Smooth muscle cell (in vitro differentiated cells): ENCODE results near the gene VASH2. TPM values are rescaled to one million over a fixed set of nuclear protein-coding genes. Genes with fewer than 3 reads are reported as not detected.

ENCODE experiments used
- DNase-seq: peaks from one replicate; lab custom pipeline; 2025; ENCODE audit not compliant: unreplicated experiment; lab: John Stamatoyannopoulos, UW
- H2AFZ ChIP-seq: fragments of 200-600 bp; sonication (generic); 2 replicates; pipeline ENCODE4 v1.6.0; 2016; ENCODE audit warnings: antibody characterized with exemption, low read depth, mild to moderate bottlenecking
- H3F3A ChIP-seq: fragments of 200-600 bp; sonication (generic); 2 replicates; pipeline ENCODE4 v1.6.0; 2017; ENCODE audit warnings: antibody characterized with exemption, low read depth
- H3K27ac ChIP-seq: fragments of 200-600 bp; sonication (generic); 2 replicates; pipeline ENCODE4 v1.5.1; 2016; ENCODE audit warnings: low read depth, mild to moderate bottlenecking
- H3K27me3 ChIP-seq: fragments of 200-600 bp; sonication (generic); 2 replicates; pipeline ENCODE4 v1.6.1; 2016; ENCODE audit warnings: low read depth, mild to moderate bottlenecking
- H3K36me3 ChIP-seq: fragments of 200-600 bp; sonication (generic); 2 replicates; pipeline ENCODE4 v1.5.1; 2016; ENCODE audit warnings: low read depth
- H3K4me1 ChIP-seq: fragments of 200-600 bp; sonication (generic); 2 replicates; pipeline ENCODE4 v1.5.1; 2016; ENCODE audit warnings: low read depth
- H3K4me2 ChIP-seq: fragments of 200-600 bp; sonication (generic); 2 replicates; pipeline ENCODE4 v1.6.0; 2016; ENCODE audit warnings: mild to moderate bottlenecking
- H3K4me3 ChIP-seq: fragments of 200-600 bp; sonication (generic); 2 replicates; pipeline ENCODE4 v1.5.1; 2016; ENCODE audit warnings: mild to moderate bottlenecking
- H3K79me2 ChIP-seq: fragments of 200-600 bp; sonication (generic); 2 replicates; pipeline ENCODE4 v1.6.0; 2016; ENCODE audit warnings: low read depth, mild to moderate bottlenecking
- H3K9ac ChIP-seq: fragments of 200-600 bp; sonication (generic); 2 replicates; pipeline ENCODE4 v1.6.0; 2016; ENCODE audit warnings: low read depth
- H3K9me3 ChIP-seq: fragments of 200-600 bp; sonication (generic); replicated peaks from 2 replicates; pipeline ENCODE4 v1.5.1; 2016; ENCODE audit warnings: low read depth
- H4K20me1 ChIP-seq: fragments of 200-600 bp; sonication (generic); 2 replicates; pipeline ENCODE4 v1.6.0; 2016; ENCODE audit warnings: low read depth
- WGBS: methylation state at CpG from one replicate; pipeline ENCODE4 v1.1.7; 2016; ENCODE audit warnings: low lambda C conversion rate; 5-methylcytosine and 5-hydroxymethylcytosine counted together
- polyA plus RNA-seq: library from polyadenylated mRNA; unstranded; fragments of >200 nt; fragmentation: Nextera tagmentation; extraction: Ambion mirVana; gene quantifications from 2 replicates; pipeline ENCODE4 v1.2.1, GENCODE V29; 2016
- total RNA-seq: library from RNA; depleted of rRNA; stranded (reverse); fragments of >200 nt; gene quantifications from 2 replicates; pipeline ENCODE4 v1.2.3, GENCODE V29; 2014
- TF ChIP-seq, protein P1 (sequence below): fragments of 200-600 bp; sonication (generic); IDR thresholded peaks from 2 replicates; pipeline ENCODE4 v1.5.1; 2017; ENCODE audit warnings: borderline replicate concordance, mild to moderate bottlenecking, antibody characterized with exemption; ENCODE audit not compliant: insufficient read depth, poor library complexity, severe bottlenecking

Gene VASH2
- total and polyA plus RNA-seq, 2 experiments from 2014 or later, result 6.9 to 16.0 TPM

DNA sequence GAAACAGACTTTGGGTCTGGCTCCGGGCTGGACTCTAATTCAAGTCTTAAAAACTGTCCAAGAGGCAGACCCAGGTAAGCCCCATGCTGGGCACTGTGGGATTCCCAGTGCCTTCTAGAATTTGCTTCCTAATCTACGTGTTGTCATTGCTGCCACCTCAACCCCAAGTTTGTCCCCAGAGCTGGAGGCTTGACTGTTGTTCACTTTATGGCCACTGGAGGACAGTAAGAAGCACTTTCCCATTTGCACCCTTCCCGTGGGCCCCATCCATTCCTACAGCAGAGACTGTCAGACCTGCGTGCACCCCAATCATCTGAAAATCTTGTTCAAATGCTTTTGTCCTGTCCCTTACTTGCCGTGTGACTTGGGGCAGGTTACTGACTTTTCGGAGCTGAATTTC lies 29.4 kb upstream of the VASH2 start:
- no peak overlapping the region for H3K4me3 ChIP-seq
- H3K4me1 ChIP-seq, result peaks cover 8% of the 10 kb centered on the region
- H2AFZ ChIP-seq, result no peak overlapping the region
- H3K27ac ChIP-seq, result no peak overlapping the region
- no peak overlapping the region for H3K4me2 ChIP-seq
- DNase-seq, result no peak
- H3K36me3 ChIP-seq, result no peaks in the 10 kb centered on the region
- H3K79me2 ChIP-seq, result no peaks in the 10 kb centered on the region
- H3K9me3 ChIP-seq, result no peaks in the 10 kb centered on the region
- H3F3A ChIP-seq, result no peaks in the 10 kb centered on the region
- H3K9ac ChIP-seq, result no peak overlapping the region
- no peaks in the 10 kb centered on the region for H4K20me1 ChIP-seq
- TF ChIP-seq, protein P1, sequence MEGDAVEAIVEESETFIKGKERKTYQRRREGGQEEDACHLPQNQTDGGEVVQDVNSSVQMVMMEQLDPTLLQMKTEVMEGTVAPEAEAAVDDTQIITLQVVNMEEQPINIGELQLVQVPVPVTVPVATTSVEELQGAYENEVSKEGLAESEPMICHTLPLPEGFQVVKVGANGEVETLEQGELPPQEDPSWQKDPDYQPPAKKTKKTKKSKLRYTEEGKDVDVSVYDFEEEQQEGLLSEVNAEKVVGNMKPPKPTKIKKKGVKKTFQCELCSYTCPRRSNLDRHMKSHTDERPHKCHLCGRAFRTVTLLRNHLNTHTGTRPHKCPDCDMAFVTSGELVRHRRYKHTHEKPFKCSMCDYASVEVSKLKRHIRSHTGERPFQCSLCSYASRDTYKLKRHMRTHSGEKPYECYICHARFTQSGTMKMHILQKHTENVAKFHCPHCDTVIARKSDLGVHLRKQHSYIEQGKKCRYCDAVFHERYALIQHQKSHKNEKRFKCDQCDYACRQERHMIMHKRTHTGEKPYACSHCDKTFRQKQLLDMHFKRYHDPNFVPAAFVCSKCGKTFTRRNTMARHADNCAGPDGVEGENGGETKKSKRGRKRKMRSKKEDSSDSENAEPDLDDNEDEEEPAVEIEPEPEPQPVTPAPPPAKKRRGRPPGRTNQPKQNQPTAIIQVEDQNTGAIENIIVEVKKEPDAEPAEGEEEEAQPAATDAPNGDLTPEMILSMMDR, result peak; percentile 9
- no peaks in the 10 kb centered on the region for H3K27me3 ChIP-seq
- WGBS, result 89% methylated on average over 6 of the region's 6 CpGs

DNA sequence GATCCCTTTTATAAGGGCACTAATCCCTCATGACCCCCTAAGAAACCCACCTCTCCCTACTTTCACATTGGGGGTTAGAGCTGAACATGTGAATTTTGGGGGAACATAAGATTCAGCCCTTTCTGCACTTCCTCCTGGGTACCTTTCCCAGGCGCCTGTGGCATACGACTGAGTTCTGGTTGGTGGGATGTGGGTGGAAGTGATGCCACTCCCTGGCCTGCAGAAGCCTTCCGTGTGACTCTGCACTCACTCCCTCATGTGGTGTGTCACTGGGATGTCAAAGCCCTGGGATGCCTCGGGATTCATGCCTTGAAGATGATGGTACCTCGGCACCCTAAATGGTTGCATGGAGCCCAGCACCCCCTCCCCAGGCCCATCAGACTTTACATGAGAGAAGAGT lies 28.3 kb upstream of the VASH2 start:
- TF ChIP-seq, protein P1, result no peak
- Histone ChIP-seq H3K9ac (no peak overlapping the region), H3F3A (no peaks in the 10 kb centered on the region), H3K4me3 (no peak overlapping the region), H3K4me1 (no peaks in the 10 kb centered on the region), H3K9me3 (no peaks in the 10 kb centered on the region), H3K36me3 (no peaks in the 10 kb centered on the region), H2AFZ (no peak overlapping the region), H3K79me2 (no peaks in the 10 kb centered on the region), H3K27me3 (no peaks in the 10 kb centered on the region), H4K20me1 (no peaks in the 10 kb centered on the region), H3K27ac (no peak overlapping the region), H3K4me2 (no peak overlapping the region)
- DNase-seq, result no peak
- 74% methylated on average over 5 of the region's 5 CpGs for WGBS

DNA sequence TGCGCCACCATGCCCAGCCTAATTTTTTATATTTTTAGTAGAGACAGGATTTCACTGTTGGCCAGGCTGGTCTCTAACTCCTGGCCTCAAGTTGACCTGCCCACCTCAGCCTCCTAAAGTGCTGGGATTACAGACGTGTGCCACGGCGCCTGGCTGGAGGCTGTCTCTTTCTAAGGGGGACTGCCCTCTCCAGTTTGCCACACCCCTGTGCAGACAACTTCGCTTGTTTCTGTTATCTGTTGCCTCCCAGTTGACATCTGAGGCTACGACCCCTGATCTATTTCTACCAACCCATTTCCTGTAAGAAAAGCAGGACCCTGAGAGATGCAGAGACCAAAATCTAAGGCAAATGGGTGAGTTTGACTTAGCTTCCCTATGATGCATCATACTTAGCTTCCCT lies 24.0 kb upstream of the VASH2 start:
- Histone ChIP-seq H2AFZ (no peak overlapping the region), H3K9me3 (no peaks in the 10 kb centered on the region), H4K20me1 (no peaks in the 10 kb centered on the region), H3K4me3 (no peak overlapping the region), H3F3A (no peaks in the 10 kb centered on the region), H3K4me1 (peaks cover 16% of the 10 kb centered on the region), H3K4me2 (no peak overlapping the region), H3K27ac (no peak overlapping the region), H3K9ac (no peak overlapping the region), H3K79me2 (no peaks in the 10 kb centered on the region), H3K36me3 (no peaks in the 10 kb centered on the region), H3K27me3 (no peaks in the 10 kb centered on the region)
- TF ChIP-seq, protein P1, result no peak
- DNase-seq, result no peak
- WGBS, result 88% methylated on average over 6 of the region's 6 CpGs
